Measurements from ENCODE around the gene PTPN2.
A peak's percentile ranks its signal among the peaks of the same experiment; 100 is the strongest.

PTPN2 gene

DNA sequence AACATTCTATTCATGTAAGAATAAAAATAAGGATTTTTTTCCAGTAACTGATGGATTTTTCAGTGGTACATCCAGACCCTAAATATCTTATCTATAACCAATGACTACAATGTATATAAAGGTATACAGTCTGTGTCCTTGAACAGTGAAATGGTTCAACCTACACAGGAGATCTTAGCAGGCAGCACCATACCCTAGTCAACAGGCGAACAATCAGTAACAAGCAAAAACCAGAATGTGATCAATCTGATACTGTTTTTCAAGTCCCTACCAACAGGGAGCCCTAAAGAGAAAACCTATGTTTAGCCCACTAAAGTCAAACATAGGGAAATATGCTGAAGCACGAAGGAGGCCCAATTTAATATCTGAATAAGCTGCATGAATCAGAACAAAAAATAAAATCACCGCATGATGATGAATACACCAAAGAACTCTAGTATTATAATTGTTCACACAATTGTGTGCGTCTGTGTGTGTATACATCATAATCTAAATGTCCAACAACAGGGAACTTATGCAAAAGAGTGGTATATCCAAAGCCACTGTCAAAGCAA is 26.0 kb downstream of the PTPN2 start:
- DNase-seq (ENCODE audit: low read depth in 2 of 2), result no peak

DNA sequence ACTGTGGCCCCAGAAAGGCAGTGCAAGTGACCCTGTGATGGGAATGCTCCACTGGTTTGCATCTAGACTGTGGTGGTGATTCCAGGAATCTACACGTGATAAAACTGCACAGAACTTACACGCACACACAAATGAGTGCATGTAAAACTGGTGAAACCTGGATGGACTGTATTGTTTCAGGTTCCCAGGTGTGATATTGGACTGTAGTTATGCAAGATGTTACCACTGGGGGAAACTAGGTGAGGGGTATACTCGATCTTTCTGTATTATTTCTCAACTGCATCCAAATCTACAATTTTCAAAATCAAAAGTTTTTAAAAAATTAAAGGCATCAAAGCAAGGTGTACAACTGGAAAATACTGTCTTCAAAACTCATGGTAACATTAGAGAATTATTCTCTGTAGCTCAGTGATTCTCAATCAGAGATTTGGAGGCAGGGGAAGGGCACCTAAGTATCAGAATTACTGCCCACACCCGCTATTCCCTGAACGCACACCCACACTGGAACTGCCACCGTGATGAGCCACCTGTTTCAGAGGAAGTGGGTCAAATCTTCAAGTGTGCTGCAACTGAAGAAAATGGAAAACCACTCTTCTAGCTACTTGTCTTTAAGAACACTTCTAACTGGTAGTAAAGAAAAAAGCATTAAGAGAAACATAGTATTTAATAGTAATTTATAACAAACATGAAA is 26.7 kb downstream of the PTPN2 start:
- DNase-seq (ENCODE audit: low read depth in 2 of 2), result peak in 1 of 2 donors; percentile 49

DNA sequence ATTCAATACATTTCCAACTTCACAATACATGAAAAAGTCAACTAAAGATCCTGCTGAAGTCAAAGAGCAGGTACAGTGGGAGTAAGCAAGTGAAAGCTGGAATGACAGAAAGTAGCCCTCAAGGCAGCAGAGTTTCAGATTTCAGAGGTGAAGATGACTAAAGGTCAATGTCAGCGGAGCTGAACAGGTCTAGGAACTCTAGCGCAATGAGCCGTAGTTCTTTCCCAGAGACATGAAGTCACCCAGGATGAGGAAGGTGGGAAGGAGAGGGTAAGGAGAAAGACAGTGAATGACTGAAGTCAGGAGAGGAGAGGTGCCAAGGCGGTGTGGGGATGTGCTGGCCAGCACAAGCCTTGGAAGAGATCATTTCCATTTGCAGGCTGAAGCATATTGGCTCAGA is 28.1 kb downstream of the PTPN2 start:
- no peak for DNase-seq (ENCODE audit: low read depth in 2 of 2)

DNA sequence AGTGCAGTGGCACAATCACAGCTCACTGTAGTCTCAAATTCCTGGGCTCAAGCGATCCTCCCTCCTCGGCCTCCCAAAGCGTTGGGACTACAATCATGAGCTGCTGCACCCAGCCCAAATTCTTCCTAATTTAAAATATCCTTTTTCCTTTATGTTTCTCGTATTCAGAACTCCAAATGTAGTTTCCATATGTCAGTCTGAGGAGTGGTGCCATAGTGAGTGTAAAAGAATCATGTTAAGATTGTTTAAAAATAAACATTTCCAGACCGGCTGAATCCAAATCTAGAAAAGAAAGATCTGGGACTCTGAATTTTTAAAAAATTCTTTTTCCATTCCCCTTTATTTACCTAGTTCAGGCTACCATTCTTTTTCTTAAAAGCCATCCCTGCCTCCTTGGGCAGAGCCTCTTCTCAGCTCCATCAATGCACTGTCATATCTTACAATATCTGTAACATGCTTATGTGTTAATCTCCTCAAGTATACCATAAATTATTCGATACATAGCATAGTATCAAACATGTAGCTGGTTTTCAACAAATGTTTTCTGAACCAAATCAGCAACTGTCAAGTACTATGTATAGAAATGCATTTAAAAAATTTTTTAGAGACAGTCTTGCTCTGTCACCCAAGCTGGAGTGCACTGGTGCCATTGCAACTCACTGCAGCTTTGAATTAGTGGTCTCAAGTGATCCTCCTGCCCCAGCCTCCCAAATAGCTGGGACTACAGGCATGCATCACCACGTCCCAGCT is 31.3 kb downstream of the PTPN2 start:
- DNase-seq (ENCODE audit: low read depth in 2 of 2), result no peak

DNA sequence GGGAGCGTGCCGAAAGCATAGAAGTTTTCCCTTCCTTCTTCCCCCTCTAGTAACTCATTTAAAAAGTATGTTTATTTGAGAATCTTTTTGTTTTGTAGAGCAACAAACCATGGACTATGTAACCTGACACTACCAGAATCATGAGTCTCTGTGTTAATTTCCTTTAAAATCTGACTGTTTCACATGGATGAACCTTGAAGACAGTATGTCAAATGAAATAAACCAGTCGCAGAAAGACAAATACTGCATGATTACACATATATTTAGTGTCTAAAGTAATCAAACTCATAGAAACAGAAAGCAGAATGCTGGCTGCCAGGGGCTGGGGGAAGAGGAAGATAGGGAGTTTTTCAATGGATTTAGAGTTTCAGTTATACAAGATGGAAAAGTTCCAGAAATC is 32.3 kb downstream of the PTPN2 start:
- no peak for DNase-seq (ENCODE audit: low read depth in 2 of 2)

GRCh38 chr18:12849548-12849947 is 34.5 kb downstream of the PTPN2 start:
- no peak for DNase-seq (ENCODE audit: low read depth in 2 of 2)

GRCh38 chr18:12848405-12848804 is 35.6 kb downstream of the PTPN2 start:
- no peak for DNase-seq (ENCODE audit: low read depth in 2 of 2)

DNA sequence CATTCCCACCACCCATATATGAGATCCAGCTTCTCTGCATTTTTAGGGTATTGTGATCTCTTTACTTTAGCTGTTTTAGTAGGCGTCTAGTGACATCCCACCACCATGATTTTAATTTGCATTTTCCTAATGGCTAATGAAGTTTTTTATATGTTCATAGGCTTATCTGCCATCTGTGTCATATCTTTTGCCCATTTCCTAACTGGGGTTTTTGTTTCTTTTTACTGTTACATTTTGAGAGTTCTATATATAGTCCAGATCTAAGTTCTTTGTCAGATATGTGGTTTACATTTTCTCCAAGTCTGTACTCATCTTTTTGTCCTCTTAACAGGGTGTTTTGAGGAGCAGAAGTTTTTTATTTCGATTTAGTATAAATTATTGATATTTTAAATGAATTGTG is 39.6 kb downstream of the PTPN2 start:
- DNase-seq (ENCODE audit: low read depth in 2 of 2), result no peak

DNA sequence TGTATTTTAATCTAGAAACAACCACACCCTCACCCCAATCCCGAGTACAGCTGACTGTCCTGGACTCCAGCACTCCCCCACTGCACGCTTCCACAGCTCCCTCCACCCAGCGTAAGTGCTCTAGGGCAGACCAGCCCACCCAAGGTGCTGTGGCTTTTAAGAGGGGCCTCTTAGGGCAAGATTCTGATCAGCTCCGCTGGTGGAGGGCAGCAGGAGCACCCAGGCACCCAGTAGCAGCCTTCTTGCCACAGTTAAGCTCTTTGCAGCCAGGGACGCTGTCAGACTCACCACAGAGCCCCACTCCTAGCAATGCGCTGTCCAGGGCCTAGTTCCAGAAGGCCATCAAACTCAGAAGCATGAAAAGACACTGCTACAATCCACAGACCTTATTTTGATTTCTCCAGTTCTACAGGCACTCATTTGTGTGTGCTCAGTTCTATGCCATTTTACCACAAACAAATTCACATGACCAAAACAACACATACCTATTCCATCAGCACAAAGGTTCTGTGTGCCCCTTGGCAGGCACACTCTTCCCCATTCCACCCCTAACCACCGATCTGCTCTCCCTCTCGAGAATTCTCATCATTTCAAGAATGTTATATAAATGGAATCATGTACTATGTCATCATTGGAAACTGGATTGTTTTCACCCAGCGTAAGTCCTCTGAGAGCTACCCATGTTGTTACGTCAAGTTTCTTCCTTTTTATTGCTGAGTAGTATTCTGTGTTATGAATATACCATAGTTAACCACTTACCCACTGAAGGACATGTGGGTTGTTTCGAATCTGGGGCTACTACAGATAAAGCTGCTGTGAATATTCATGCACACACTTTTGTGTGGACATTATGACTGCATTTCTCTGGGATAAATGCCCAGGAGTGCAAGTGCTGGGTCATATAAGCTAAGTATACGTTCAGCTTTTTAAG is 40.4 kb downstream of the PTPN2 start:
- no peak for DNase-seq (ENCODE audit: low read depth in 2 of 2)

DNA sequence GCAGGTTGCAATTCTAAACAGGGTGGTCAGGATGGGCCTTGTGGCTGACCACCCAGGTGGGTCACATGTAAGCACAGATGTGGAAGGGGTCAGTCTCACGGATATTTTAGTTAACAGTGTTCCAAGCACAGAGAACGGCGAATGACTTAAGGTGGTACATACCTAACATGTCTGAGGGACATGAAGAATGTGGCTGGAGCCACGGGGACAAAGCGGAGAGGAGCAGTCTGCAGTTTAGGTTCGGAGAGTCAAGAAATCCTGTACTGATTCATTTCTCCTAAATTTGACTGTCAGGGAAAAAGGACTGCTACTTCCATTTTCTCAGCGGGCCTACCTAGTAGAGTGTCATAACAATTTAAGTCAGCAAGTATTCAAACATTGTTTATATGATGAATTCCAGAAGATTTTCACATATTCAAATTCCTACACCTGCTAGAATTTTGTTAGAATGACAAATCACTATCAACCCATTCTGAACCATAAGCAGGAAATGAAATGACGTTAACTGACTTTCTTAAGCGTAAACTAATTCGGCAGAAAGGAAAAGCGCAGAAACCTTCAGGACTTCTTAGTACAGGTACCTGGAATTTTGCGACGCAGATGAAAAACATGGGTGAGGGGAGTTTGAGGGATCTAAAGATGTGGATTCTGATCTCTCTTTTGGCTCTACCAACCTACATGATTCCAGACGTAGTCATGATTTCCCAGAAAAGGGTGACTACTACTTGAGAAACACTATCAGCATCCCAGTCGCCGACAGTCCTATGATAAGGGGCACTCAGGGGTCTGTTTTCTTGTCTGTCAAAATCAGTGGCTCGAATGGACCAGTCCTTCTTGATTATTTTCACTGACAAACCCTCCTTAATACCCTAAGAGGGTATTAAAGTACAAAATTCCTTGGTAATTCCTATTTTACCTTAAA is 41.3 kb downstream of the PTPN2 start:
- DNase-seq (ENCODE audit: low read depth in 2 of 2), result no peak

GRCh38 chr18:12841070-12841469 is 43.0 kb downstream of the PTPN2 start:
- no peak for DNase-seq (ENCODE audit: low read depth in 2 of 2)

- DNase-seq (ENCODE audit: low read depth in 2 of 2), result no peak
Measured at GRCh38 chr18:12840382-12840781, 43.7 kb downstream of the PTPN2 start.

DNA sequence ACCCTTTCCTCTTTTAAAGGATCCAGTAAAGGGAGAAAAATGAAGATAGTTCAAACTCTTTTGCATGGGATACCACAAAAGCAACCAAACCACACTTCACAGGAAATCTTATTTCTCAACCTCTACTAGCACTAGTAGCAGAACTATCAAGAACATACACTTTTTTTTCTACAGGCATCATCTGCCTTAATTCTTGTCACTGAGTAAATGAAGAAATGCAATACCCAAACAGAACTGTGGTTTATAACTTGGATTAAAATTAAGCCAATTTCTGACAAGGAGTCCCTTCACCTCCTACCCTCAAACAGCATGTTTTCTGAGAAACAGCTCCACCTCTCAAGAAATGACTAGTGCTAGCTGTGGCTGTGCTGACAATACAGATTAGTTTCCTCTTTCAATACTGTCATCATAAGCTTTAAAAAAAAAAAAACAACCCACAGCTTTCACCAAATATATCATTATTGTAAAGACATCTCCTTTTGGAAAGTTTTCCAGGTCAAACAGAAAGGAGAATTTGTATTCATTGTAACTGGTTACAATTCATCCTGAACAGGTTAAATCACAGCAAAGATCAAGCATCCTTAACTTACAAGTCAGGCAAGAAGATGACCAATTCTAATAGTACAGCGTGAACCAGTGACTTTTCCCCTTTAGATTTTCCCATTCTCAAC is 44.4 kb downstream of the PTPN2 start:
- peak in 1 of 2 donors; percentile 19 for DNase-seq (ENCODE audit: low read depth in 2 of 2)

- DNase-seq (ENCODE audit: low read depth in 2 of 2), result no peak
Measured at GRCh38 chr18:12839057-12839525, 44.9 kb downstream of the PTPN2 start.

GRCh38 chr18:12838178-12838634 is 45.8 kb downstream of the PTPN2 start:
- DNase-seq (ENCODE audit: low read depth in 2 of 2), result no peak

GRCh38 chr18:12837747-12838146 is 46.3 kb downstream of the PTPN2 start:
- DNase-seq (ENCODE audit: low read depth in 2 of 2), result no peak

DNA sequence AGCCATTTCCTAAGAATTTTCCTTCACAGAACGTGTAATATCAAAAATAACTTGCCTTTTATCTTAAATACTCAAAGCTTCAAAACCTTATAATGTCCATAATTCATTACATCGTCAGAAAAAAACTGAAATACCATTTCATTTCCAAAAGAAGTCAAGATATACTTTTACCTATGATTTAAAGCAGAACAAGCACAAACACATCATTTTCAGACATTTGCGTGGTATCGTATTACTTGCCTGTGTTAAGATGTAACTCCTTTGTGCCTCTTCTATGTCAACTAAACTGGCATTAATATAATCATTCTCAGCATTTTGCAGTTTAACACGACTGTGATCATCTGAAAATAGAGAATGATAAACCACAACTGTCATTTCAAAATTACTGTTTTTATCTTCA is 47.5 kb downstream of the PTPN2 start:
- no peak for DNase-seq (ENCODE audit: low read depth in 2 of 2)

DNA sequence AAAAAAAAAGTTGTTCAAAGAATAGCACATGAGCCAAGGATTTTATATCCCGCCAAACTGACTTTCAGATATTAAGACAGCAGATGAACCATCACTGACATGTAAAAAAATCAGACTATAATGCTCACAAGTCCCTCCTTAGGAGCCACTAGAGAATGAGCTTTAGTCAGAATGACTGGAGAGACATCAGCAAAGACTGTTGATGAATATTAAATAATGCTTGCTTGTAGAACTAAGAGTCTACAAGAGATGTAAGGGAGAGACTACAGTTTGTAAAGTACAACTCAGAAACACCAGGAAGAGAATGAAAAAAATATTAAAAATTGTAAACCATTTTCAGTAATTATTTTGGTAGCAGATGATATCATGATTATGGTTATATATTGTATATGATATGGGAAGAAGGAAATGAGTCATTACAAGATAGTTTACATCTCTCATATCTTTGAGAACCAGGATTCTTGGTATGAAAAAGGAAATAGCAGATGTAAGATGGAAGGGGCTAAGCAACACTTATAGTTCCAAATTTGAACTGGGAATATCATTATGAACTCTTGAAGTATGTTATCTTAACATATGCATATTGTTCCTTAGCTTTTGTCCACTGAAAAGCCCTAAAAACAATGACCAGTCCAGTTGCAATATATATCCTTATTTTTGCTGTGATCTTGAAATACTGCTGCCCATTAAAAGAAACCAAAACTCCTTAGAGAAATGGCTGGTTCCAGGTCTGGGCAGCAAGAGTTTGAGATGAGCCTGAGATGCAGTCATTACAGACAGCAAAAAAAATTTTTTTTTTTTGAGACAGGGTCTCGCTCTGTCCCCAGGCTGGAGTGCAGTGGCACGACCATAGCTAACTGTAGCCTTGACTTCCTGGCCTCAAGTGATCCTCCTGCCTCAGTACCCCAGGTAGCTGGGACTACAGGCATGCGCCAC is 55.7 kb downstream of the PTPN2 start:
- no peak for DNase-seq (ENCODE audit: low read depth in 2 of 2)

DNA sequence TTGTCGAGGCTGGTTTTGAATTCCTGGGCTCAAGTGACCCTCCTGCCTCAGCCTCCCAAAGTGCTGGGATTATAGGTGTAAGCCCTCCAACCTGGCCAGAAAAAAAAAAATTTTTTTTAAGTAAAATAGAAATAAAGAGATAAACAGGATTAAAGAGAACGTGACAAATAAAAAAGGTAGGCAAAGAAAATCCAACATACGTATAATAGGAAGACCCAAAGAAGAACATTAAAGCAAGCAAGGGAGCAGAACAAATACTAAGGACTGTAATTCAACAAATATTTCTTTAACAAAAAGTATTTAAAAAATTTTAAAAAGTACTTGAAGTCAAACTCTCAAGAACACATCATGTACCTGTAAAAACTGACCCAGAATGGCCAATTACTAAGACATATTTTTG is 56.4 kb downstream of the PTPN2 start:
- DNase-seq (ENCODE audit: low read depth in 2 of 2), result no peak

All from stimulated activated CD8-positive, alpha-beta memory T cell treated with anti-CD3 and anti-CD28 coated beads, Interleukin-15, amount 100 ng/mL, for 48 hours (primary cell).